NB4 (cell line): ENCODE measurements around the gene NME2.

Experiments used
- CTCF ChIP-seq: IDR thresholded peaks from one replicate; pipeline ENCODE4 v1.5.1; 2012; ENCODE audit warnings: low read depth, low read length
- MYC ChIP-seq: IDR thresholded peaks from 2 replicates; pipeline ENCODE4 v1.6.1; 2011; ENCODE audit warnings: low read depth, low read length
- POLR2A ChIP-seq: IDR thresholded peaks from 2 replicates; pipeline ENCODE4 v1.6.1; 2011; ENCODE audit warnings: mild to moderate bottlenecking; ENCODE audit not compliant: insufficient read length; ENCODE audit errors: extremely low read depth
- TF ChIP-seq, protein P1 (sequence below): IDR thresholded peaks from 2 replicates; pipeline ENCODE4 v1.6.1; 2011; ENCODE audit warnings: low read depth, low read length

DNA sequence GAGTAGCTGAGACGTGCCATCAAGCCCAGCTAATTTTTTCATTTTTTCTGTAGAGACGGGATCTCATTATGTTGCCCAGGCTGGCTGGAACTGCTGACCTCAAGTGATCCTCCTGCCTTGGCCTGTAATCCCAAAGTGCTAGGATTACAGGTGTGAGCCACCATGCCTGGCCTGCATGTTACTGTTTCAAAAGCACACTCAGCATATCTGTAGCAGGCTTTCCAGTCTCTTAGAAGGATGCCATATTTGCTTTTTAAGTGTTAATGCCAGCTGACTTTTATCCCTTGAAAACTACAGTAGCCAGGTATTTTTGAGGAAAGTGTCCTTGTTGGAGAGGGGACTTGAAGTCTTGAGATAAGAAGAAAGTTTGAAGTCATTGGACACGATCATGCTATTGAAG is 30.3 kb upstream of the NME2 start:
- TF ChIP-seq CTCF (no peak), POLR2A (no peak), MYC (no peak)
- TF ChIP-seq, protein P1, sequence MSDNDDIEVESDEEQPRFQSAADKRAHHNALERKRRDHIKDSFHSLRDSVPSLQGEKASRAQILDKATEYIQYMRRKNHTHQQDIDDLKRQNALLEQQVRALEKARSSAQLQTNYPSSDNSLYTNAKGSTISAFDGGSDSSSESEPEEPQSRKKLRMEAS = no peak
